GM12891 (cell line): ENCODE data around the gene MST1.

Experiments used
- DNase-seq: peaks from one replicate; pipeline ENCODE4 v3.0.0; 2011; ENCODE audit warnings: low spot score; ENCODE audit not compliant: insufficient read length
- FAIRE-seq: peaks from 2 replicates; lab custom pipeline; 2011; peaks lifted over from hg19 to GRCh38; lab: Jason Lieb, UNC
- PAX5 ChIP-seq: IDR thresholded peaks from 2 replicates; pipeline ENCODE4 v1.6.1; 2011; ENCODE audit warnings: low read length, moderate library complexity, mild to moderate bottlenecking; ENCODE audit not compliant: insufficient read depth, severe bottlenecking
- POLR2A ChIP-seq: IDR thresholded peaks from 2 replicates; pipeline ENCODE4 v1.6.1; 2011; ENCODE audit warnings: low read depth, low read length, control low read depth
- POLR2AphosphoS5 ChIP-seq: IDR thresholded peaks from 2 replicates; pipeline ENCODE4 v1.6.1; 2011; ENCODE audit warnings: low read depth, low read length, control low read depth
- POU2F2 ChIP-seq: IDR thresholded peaks from 2 replicates; pipeline ENCODE4 v1.6.1; 2011; ENCODE audit warnings: low read depth, mild to moderate bottlenecking, control low read depth, low read length, moderate library complexity
- SPI1 ChIP-seq: IDR thresholded peaks from 2 replicates; pipeline ENCODE4 v1.6.1; 2011; ENCODE audit warnings: low read depth, low read length, control low read depth
- TAF1 ChIP-seq: IDR thresholded peaks from 2 replicates; pipeline ENCODE4 v1.6.1; 2011; ENCODE audit warnings: low read depth, low read length, control low read depth

MST1 gene

GRCh38 chr3:49658711-49659110, 30.6 kb downstream of the MST1 start:
- no peak for FAIRE-seq
- TF ChIP-seq POU2F2 (no peak), POLR2AphosphoS5 (no peak), PAX5 (no peak), POLR2A (no peak), SPI1 (no peak), TAF1 (no peak)

GRCh38 chr3:49657208-49657915, 31.9 kb downstream of the MST1 start:
- no peak for DNase-seq
- no peak for FAIRE-seq
- TF ChIP-seq TAF1, result no peak
- no peak for TF ChIP-seq PAX5
- no peak for TF ChIP-seq POU2F2
- no peak for TF ChIP-seq POLR2AphosphoS5
- TF ChIP-seq POLR2A, result no peak
- TF ChIP-seq SPI1, result no peak

More at GRCh38 chr3:49658711-49659110, 30.6 kb downstream of the MST1 start:
- no peak for DNase-seq

GRCh38 chr3:49656541-49657112, 32.6 kb downstream of the MST1 start:
- no peak for FAIRE-seq
- DNase-seq, result no peak
- TF ChIP-seq PAX5, result no peak
- no peak for TF ChIP-seq POLR2A
- TF ChIP-seq POLR2AphosphoS5, result no peak
- TF ChIP-seq POU2F2, result no peak
- TF ChIP-seq SPI1, result no peak
- no peak for TF ChIP-seq TAF1

GRCh38 chr3:49655731-49656285, 33.5 kb downstream of the MST1 start:
- TF ChIP-seq TAF1 (no peak), POLR2A (no peak), SPI1 (no peak), POLR2AphosphoS5 (no peak), POU2F2 (no peak), PAX5 (no peak)
- DNase-seq, result no peak
- no peak for FAIRE-seq

- TF ChIP-seq POLR2AphosphoS5, result no peak
- no peak for TF ChIP-seq SPI1
- no peak for TF ChIP-seq TAF1
- no peak for TF ChIP-seq POLR2A
- no peak for TF ChIP-seq PAX5
- no peak for TF ChIP-seq POU2F2
- no peak for DNase-seq
- no peak for FAIRE-seq
Measured at GRCh38 chr3:49654955-49655556, 34.2 kb downstream of the MST1 start.

- FAIRE-seq (no peak), DNase-seq (no peak)
- no peak for TF ChIP-seq POLR2A
- no peak for TF ChIP-seq PAX5
Measured at GRCh38 chr3:49654176-49654825, 35.0 kb downstream of the MST1 start.

- FAIRE-seq, result no peak
- DNase-seq, result no peak
- TF ChIP-seq POU2F2 (no peak), PAX5 (no peak), POLR2AphosphoS5 (no peak), TAF1 (no peak)
Measured at GRCh38 chr3:49653621-49654020, 35.7 kb downstream of the MST1 start.

- no peak for TF ChIP-seq POLR2A
- TF ChIP-seq PAX5, result no peak
- no peak for TF ChIP-seq SPI1
- no peak for TF ChIP-seq POU2F2
- TF ChIP-seq TAF1, result no peak
- no peak for TF ChIP-seq POLR2AphosphoS5
- DNase-seq (no peak), FAIRE-seq (no peak)
Measured at GRCh38 chr3:49652903-49653415, 36.3 kb downstream of the MST1 start.

- FAIRE-seq (no peak), DNase-seq (no peak)
- TF ChIP-seq PAX5 (no peak), POLR2A (no peak), TAF1 (no peak), SPI1 (no peak), POU2F2 (no peak), POLR2AphosphoS5 (no peak)
Measured at GRCh38 chr3:49652218-49652902, 36.9 kb downstream of the MST1 start.
